Urothelium cell line (cell line): Measurements from ENCODE around the gene GJD2.
A peak's percentile ranks its signal among the peaks of the same experiment; 100 is the strongest.

Source experiments
- DNase-seq: peaks from one replicate; pipeline ENCODE4 v3.0.0; 2011; ENCODE audit warnings: low spot score, mixed read lengths
- FAIRE-seq: peaks from 2 replicates; lab custom pipeline; 2011; peaks lifted over from hg19 to GRCh38; lab: Jason Lieb, UNC

GJD2 gene

GRCh38 chr15:34754674-34755418 lies at the start of gene GJD2:
Gene GJD2 (minus strand): TSS chr15:34754998. CDS start chr15:34754488, 510 bp downstream.
- DNase-seq (peak; percentile 21), FAIRE-seq (no peak)

GRCh38 chr15:34804113-34804512 lies 49.3 kb upstream of the GJD2 start:
- FAIRE-seq, result no peak
- no peak for DNase-seq

- FAIRE-seq (no peak), DNase-seq (no peak)
Measured at GRCh38 chr15:34802803-34803750, 48.3 kb upstream of the GJD2 start.

- no peak for FAIRE-seq
Measured at GRCh38 chr15:34802371-34802770, 47.6 kb upstream of the GJD2 start.

GRCh38 chr15:34799149-34800101 lies 44.6 kb upstream of the GJD2 start:
- FAIRE-seq, result no peak
- peak; percentile 27 for DNase-seq

More at GRCh38 chr15:34802371-34802770, 47.6 kb upstream of the GJD2 start:
- no peak for DNase-seq

- DNase-seq (no peak), FAIRE-seq (no peak)
Measured at GRCh38 chr15:34796847-34797435, 42.1 kb upstream of the GJD2 start.

GRCh38 chr15:34795267-34796081 lies 40.7 kb upstream of the GJD2 start, which contains the start of gene ACTC1:
Gene ACTC1 (minus strand): TSS chr15:34795549. CDS start chr15:34794808, 741 bp downstream.
- no peak for FAIRE-seq
- peak; percentile 77 for DNase-seq

GRCh38 chr15:34794590-34795206 lies 39.9 kb upstream of the GJD2 start:
- DNase-seq (no peak), FAIRE-seq (no peak)

- no peak for FAIRE-seq
- DNase-seq, result no peak
Measured at GRCh38 chr15:34793901-34794300, 39.1 kb upstream of the GJD2 start.

GRCh38 chr15:34793071-34793470 lies 38.3 kb upstream of the GJD2 start:
- DNase-seq (no peak), FAIRE-seq (no peak)

GRCh38 chr15:34791701-34792100 lies 36.9 kb upstream of the GJD2 start:
- DNase-seq, result no peak
- no peak for FAIRE-seq

- no peak for DNase-seq
- FAIRE-seq, result no peak
Measured at GRCh38 chr15:34790121-34790520, 35.3 kb upstream of the GJD2 start.

GRCh38 chr15:34789326-34789725 lies 34.5 kb upstream of the GJD2 start:
- DNase-seq (no peak), FAIRE-seq (no peak)

- FAIRE-seq, result no peak
- DNase-seq, result no peak
Measured at GRCh38 chr15:34786206-34786605, 31.4 kb upstream of the GJD2 start.

- FAIRE-seq, result no peak
- no peak for DNase-seq
Measured at GRCh38 chr15:34783991-34784390, 29.2 kb upstream of the GJD2 start.

- FAIRE-seq (no peak), DNase-seq (no peak)
Measured at GRCh38 chr15:34783431-34783830, 28.6 kb upstream of the GJD2 start.

GRCh38 chr15:34782901-34783300 lies 28.1 kb upstream of the GJD2 start:
- no peak for DNase-seq
- FAIRE-seq, result no peak

GRCh38 chr15:34780725-34781124 lies 25.9 kb upstream of the GJD2 start:
- FAIRE-seq (no peak), DNase-seq (no peak)

- no peak for DNase-seq
- no peak for FAIRE-seq
Measured at GRCh38 chr15:34776606-34777105, 21.9 kb upstream of the GJD2 start.
